Neuronal stem cell (in vitro differentiated cells): ENCODE results near the gene PLCB2.

ENCODE experiments used
- DNase-seq: peaks from one replicate; pipeline ENCODE4 v3.0.0-alpha.2; 2013; ENCODE audit warnings: low spot score
- H2AFZ ChIP-seq: one replicate; pipeline ENCODE4 v1.6.1; 2013; ENCODE audit warnings: mild to moderate bottlenecking, low read length, inconsistent platforms
- H2AK5ac ChIP-seq: 2 replicates; pipeline ENCODE4 v1.6.1; 2013; ENCODE audit warnings: low read depth, mild to moderate bottlenecking, inconsistent platforms, low read length, moderate library complexity, mixed read lengths
- H2BK120ac ChIP-seq: 2 replicates; pipeline ENCODE4 v1.6.1; 2013; ENCODE audit warnings: low read depth, mild to moderate bottlenecking, inconsistent platforms, low read length, moderate library complexity, mixed read lengths
- H2BK12ac ChIP-seq: one replicate; pipeline ENCODE4 v1.6.1; 2013; ENCODE audit warnings: low read length, inconsistent platforms
- H2BK15ac ChIP-seq: 2 replicates; pipeline ENCODE4 v1.6.1; 2013; ENCODE audit warnings: mild to moderate bottlenecking, low read length, inconsistent platforms, mixed read lengths
- H2BK5ac ChIP-seq: one replicate; pipeline ENCODE4 v1.6.1; 2013; ENCODE audit warnings: inconsistent platforms, mild to moderate bottlenecking, low read length, moderate library complexity
- H3K14ac ChIP-seq: one replicate; pipeline ENCODE4 v1.6.1; 2013; ENCODE audit warnings: low read length, inconsistent platforms
- H3K18ac ChIP-seq: 2 replicates; pipeline ENCODE4 v1.6.1; 2013; ENCODE audit warnings: low read length, inconsistent platforms
- H3K23ac ChIP-seq: 2 replicates; pipeline ENCODE4 v1.6.1; 2013; ENCODE audit warnings: low read depth, mild to moderate bottlenecking, mixed read lengths, low read length, inconsistent platforms; ENCODE audit not compliant: poor library complexity
- H3K27ac ChIP-seq: replicated peaks from 3 replicates; pipeline ENCODE4 v1.5.1; 2013; ENCODE audit warnings: low read length, inconsistent platforms
- H3K27me3 ChIP-seq, 3 experiments: 2 replicates each; pipeline ENCODE4 v1.6.1; 2013; ENCODE audit warnings: low read length in 3 of 3, mild to moderate bottlenecking in 2 of 3, inconsistent platforms in 1 of 3, low read depth in 1 of 3, mixed read lengths in 1 of 3, moderate library complexity in 1 of 3; ENCODE audit not compliant: control insufficient read depth in 3 of 3, insufficient read depth in 3 of 3
- H3K36me3 ChIP-seq, 2 donors: replicated peaks in 1 of 2; 2 replicates each; pipeline ENCODE4 v1.6.1; 2013; ENCODE audit warnings: low read length in 2 of 2; ENCODE audit not compliant: control insufficient read depth in 2 of 2, insufficient read depth in 2 of 2
- H3K4ac ChIP-seq: 2 replicates; pipeline ENCODE4 v1.6.1; 2013; ENCODE audit warnings: inconsistent platforms, mild to moderate bottlenecking, low read length, moderate library complexity
- H3K4me1 ChIP-seq, 2 donors: 1 replicate in 1 of 2; 2 replicates in 1 of 2; pipeline ENCODE4 v1.6.1; 2013; ENCODE audit warnings: low read length in 2 of 2, low read depth in 1 of 2; ENCODE audit not compliant: control insufficient read depth in 2 of 2, insufficient read depth in 1 of 2
- H3K4me2 ChIP-seq: one replicate; pipeline ENCODE4 v1.6.1; 2013; ENCODE audit warnings: mild to moderate bottlenecking, low read length, inconsistent platforms; ENCODE audit not compliant: insufficient read depth, poor library complexity, severe bottlenecking
- H3K4me3 ChIP-seq, 2 donors: 2 replicates each; pipeline ENCODE4 v1.5.1; 2013; ENCODE audit warnings: low read length in 2 of 2, mild to moderate bottlenecking in 2 of 2, inconsistent platforms in 1 of 2, moderate library complexity in 1 of 2
- H3K79me1 ChIP-seq: one replicate; pipeline ENCODE4 v1.6.1; 2013; ENCODE audit warnings: low read depth, mild to moderate bottlenecking, inconsistent platforms, low read length, moderate library complexity
- H3K9ac ChIP-seq: one replicate; pipeline ENCODE4 v1.6.1; 2013; ENCODE audit warnings: mild to moderate bottlenecking, low read depth, low read length, inconsistent platforms; ENCODE audit not compliant: poor library complexity
- H3K9me3 ChIP-seq, 2 donors: replicated peaks in 1 of 2; 2 replicates each; pipeline versions ENCODE3 to v1.6.1; 2013; ENCODE audit warnings: low read length in 2 of 2, mild to moderate bottlenecking in 2 of 2, inconsistent platforms in 1 of 2, low read depth in 1 of 2, mixed read lengths in 1 of 2, moderate library complexity in 1 of 2; ENCODE audit not compliant: control insufficient read depth in 2 of 2, insufficient read depth in 1 of 2
- H4K8ac ChIP-seq: one replicate; pipeline ENCODE4 v1.6.1; 2013; ENCODE audit warnings: low read depth, mild to moderate bottlenecking, inconsistent platforms, low read length, moderate library complexity
- H4K91ac ChIP-seq: one replicate; pipeline ENCODE4 v1.6.1; 2013; ENCODE audit warnings: low read length, low read depth, mild to moderate bottlenecking, inconsistent platforms; ENCODE audit not compliant: poor library complexity
- WGBS, 2 donors: extraction: QIAGEN DNeasy Blood & Tissue Kit; methylation state at CpG; one replicate each; pipeline ENCODE4 v1.1.7; 2013; ENCODE audit warnings: missing lambda C conversion rate in 2 of 2, mixed read lengths in 1 of 2; ENCODE audit not compliant: insufficient read length in 2 of 2, insufficient replicate concordance in 1 of 2; ENCODE audit errors: extremely low coverage in 2 of 2; 5-methylcytosine and 5-hydroxymethylcytosine counted together

The PLCB2 gene

GRCh38 chr15:40245666-40246450, 61.9 kb downstream of the PLCB2 start:
- Histone ChIP-seq H2BK120ac (no peak overlapping the region), H3K79me1 (no peaks in the 10 kb centered on the region), H3K4me1 (peaks cover 3% of the 10 kb centered on the region in 2 donors), H3K27ac (no peak overlapping the region), H3K36me3 (no peaks in the 10 kb centered on the region), H2BK5ac (no peak overlapping the region), H3K14ac (no peak overlapping the region), H2BK15ac (no peak overlapping the region), H3K18ac (peak overlapping the region; percentile 25), H2AK5ac (peak overlapping the region; percentile 20), H3K4ac (no peak overlapping the region), H4K8ac (no peak overlapping the region), H3K27me3 (peaks cover 0 to 34% (median 8%) of the 10 kb centered on the region in 3 experiments), H4K91ac (no peak overlapping the region), H3K4me2 (no peak overlapping the region), H3K9me3 (no peaks in the 10 kb centered on the region), H2BK12ac (no peak overlapping the region), H2AFZ (peak overlapping the region; percentile 71), H3K4me3 (no peak overlapping the region), H3K9ac (no peak overlapping the region), H3K23ac (no peak overlapping the region)
- WGBS, 2 donors = no CpG with 5 or more reads among the region's 9 CpGs
- DNase-seq = no peak

- no peak overlapping the region for H3K27ac ChIP-seq
These were observed 62.7 kb downstream of the PLCB2 start for GRCh38 chr15:40244961-40245523.

GRCh38 chr15:40243126-40243810, 64.5 kb downstream of the PLCB2 start:
- H3K18ac ChIP-seq = no peak overlapping the region
- no peak overlapping the region for H3K4me2 ChIP-seq
- H2AFZ ChIP-seq = no peak overlapping the region
- no peak overlapping the region for H2BK5ac ChIP-seq
- no peak overlapping the region for H3K9ac ChIP-seq
- no peak overlapping the region for H3K4me3 ChIP-seq
- DNase-seq = no peak
- no peak overlapping the region for H3K4ac ChIP-seq
- H3K79me1 ChIP-seq = no peaks in the 10 kb centered on the region
- no peaks in the 10 kb centered on the region for H3K9me3 ChIP-seq
- H3K27ac ChIP-seq = no peak overlapping the region
- H4K8ac ChIP-seq = no peak overlapping the region
- H2BK120ac ChIP-seq = no peak overlapping the region
- no peak overlapping the region for H3K23ac ChIP-seq
- no peak overlapping the region for H2BK12ac ChIP-seq
- no peaks in the 10 kb centered on the region for H3K36me3 ChIP-seq
- WGBS, 2 donors = no CpG with 5 or more reads among the region's 9 CpGs
- no peak overlapping the region for H2AK5ac ChIP-seq
- no peak overlapping the region for H3K14ac ChIP-seq
- peaks cover 9 to 14% of the 10 kb centered on the region in 2 donors for H3K4me1 ChIP-seq
- H3K27me3 ChIP-seq = peaks cover 0 to 42% (median 6%) of the 10 kb centered on the region in 3 experiments
- no peak overlapping the region for H2BK15ac ChIP-seq
- H4K91ac ChIP-seq = no peak overlapping the region

More at GRCh38 chr15:40244961-40245523, 62.7 kb downstream of the PLCB2 start:
- no peaks in the 10 kb centered on the region for H3K9me3 ChIP-seq
- H2BK120ac ChIP-seq = no peak overlapping the region
- no peak overlapping the region for H3K4ac ChIP-seq
- no peak overlapping the region for H3K18ac ChIP-seq
- no peak overlapping the region for H3K4me2 ChIP-seq
- H2AFZ ChIP-seq = peak overlapping the region; percentile 71
- H3K23ac ChIP-seq = no peak overlapping the region
- no peak overlapping the region for H4K8ac ChIP-seq
- H2BK12ac ChIP-seq = no peak overlapping the region
- H3K36me3 ChIP-seq = no peaks in the 10 kb centered on the region
- H3K9ac ChIP-seq = no peak overlapping the region
- H4K91ac ChIP-seq = no peak overlapping the region
- peak overlapping the region; percentile 20 for H2AK5ac ChIP-seq
- H3K79me1 ChIP-seq = no peaks in the 10 kb centered on the region
- DNase-seq = no peak
- WGBS, 2 donors = no CpG with 5 or more reads among the region's 5 CpGs
- no peak overlapping the region for H2BK15ac ChIP-seq
- H2BK5ac ChIP-seq = no peak overlapping the region
- peaks cover 1 to 3% of the 10 kb centered on the region in 2 donors for H3K4me1 ChIP-seq
- H3K4me3 ChIP-seq = no peak overlapping the region
- H3K14ac ChIP-seq = no peak overlapping the region
- peaks cover 0 to 40% (median 4%) of the 10 kb centered on the region in 3 experiments for H3K27me3 ChIP-seq

GRCh38 chr15:40242601-40243000, 65.1 kb downstream of the PLCB2 start:
- no peak overlapping the region for H3K14ac ChIP-seq
- H3K9me3 ChIP-seq = no peaks in the 10 kb centered on the region
- H2BK12ac ChIP-seq = no peak overlapping the region
- peaks cover 0 to 42% (median 9%) of the 10 kb centered on the region in 3 experiments for H3K27me3 ChIP-seq
- H2BK5ac ChIP-seq = no peak overlapping the region
- no peak overlapping the region for H4K91ac ChIP-seq
- H2AK5ac ChIP-seq = peak overlapping the region; percentile 53
- H3K79me1 ChIP-seq = no peaks in the 10 kb centered on the region
- no peak overlapping the region for H2BK120ac ChIP-seq
- no peak overlapping the region for H2BK15ac ChIP-seq
- DNase-seq = no peak
- no peak overlapping the region for H2AFZ ChIP-seq
- H3K4me1 ChIP-seq = peaks cover 9 to 14% of the 10 kb centered on the region in 2 donors
- WGBS, 2 donors = no CpG with 5 or more reads among the region's 5 CpGs
- peak overlapping the region; percentile 45 for H4K8ac ChIP-seq
- no peak overlapping the region for H3K4ac ChIP-seq
- H3K18ac ChIP-seq = no peak overlapping the region
- H3K9ac ChIP-seq = no peak overlapping the region
- H3K23ac ChIP-seq = no peak overlapping the region
- no peak overlapping the region for H3K4me3 ChIP-seq
- no peaks in the 10 kb centered on the region for H3K36me3 ChIP-seq
- H3K4me2 ChIP-seq = no peak overlapping the region
- no peak overlapping the region for H3K27ac ChIP-seq
